GM19035 (cell line): ENCODE measurements around the gene USP48.

Experiments
- ATAC-seq: cut with Tn5 transposase; IDR thresholded peaks from one replicate; pipeline ENCODE4 v1.9.1; 2021; ENCODE audit not compliant: unreplicated experiment

Gene USP48

DNA sequence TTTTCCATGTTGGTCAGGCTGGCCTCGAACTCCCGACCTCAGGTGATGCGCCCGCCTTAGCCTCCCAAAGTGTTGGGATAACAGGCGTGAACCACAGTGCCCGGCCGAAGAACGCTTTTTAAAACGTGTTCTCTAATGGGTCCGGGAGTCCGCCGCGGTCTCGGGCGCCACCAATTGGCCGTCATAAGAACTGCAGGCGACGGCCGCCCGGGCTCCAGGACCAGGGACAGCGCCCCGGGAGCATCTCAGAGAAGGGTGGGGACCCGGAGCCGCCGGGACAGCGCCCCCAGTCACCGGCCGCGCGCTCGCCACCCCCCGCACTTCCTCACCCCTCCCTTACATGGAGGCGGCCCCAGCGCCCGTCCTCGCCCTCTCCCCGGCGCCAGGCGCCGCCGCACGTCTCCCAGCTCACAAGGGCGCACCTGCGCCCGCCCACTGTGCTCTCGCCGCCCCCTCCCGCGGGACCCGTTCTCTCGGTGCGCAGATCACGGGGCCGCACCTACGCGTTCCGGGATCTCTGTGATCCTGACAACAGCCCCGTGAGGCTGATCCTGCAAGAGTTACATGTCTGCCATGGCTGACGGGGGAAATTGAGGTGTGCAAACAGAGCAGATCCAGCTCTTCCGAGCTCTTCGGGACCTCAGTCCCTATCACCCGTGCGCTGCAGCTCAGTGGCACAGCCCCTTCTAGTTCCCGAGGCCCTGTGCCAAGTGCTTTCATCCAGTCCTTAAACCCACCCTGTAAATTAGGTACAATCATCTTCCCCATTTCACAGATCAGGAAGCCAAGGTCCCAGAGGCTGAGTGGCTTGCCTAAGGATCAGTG, 123.6 kb downstream of the USP48 start:
- peak; percentile 52 for ATAC-seq

DNA sequence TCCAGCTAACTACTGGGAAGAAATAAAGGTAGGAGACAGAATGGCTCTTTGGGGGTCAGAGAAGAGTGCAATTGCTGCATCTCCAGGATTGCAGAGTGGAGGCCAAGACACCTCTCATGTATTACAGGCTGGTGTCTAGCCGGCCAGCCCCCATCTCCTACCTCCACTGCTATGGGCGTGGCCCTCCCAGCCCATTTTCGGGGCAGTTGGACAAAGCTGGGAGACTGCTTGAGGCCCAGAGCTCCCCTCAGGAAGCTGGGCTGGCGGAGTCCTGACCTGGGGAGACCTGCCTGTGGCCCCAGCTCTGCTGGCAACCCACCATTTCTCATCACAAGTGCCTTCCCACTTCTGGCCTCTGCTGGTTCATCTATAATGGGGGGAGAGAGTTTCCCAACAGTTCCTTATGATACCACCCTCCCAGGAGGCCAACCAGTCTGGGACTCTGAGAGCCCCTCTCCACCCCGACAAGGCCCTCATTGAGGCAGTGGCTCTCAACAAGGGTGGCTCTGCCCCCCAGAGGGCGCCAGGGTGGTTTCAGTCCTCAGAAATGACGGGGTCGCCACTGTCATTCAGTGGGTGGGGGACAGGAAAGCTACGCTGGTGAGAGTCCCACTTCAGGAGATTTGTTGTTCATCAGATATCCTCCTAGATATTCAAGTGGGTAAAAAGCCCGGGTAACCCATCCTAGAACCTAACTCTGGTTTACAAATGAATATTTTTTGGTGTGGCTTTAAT, 125.3 kb downstream of the USP48 start:
- no peak for ATAC-seq

DNA sequence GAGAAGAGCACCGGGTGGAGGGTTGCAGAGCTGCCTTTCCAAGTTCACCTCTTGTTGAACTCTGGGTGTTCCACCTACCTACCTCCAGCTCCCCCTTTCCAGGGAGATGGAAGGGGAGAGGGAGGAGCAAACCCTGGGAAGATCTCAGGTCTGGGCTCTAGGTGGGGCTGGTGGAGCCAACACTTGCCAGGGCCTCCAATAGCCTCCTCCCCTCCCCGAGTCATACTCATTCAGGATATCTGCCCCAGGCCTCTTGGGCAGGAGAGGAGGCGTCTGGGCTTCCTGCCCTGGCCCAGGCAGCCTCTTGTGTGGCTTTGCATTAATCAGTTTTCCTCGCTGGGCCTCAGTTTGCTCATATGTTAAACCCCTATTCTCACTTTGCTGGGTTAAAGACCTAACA, 127.2 kb downstream of the USP48 start:
- no peak for ATAC-seq

DNA sequence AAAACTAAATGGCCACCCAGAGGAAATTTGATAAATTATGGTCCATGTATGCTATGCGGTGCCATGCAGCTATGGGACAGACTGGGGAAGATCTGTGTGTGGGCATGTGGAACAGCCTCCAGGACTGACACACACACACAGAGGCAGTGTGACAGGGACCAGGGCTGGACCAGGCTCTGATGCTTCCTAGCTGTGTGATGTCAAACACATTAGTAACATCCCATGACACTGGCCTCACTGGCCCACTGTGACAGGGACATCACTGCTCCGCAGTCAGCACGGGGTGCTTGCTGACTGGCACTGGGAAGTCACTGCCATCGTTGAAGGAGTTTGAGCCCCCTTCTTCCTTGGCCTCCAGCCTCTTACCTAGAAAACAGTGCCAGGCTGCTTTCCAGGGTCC, 127.7 kb downstream of the USP48 start:
- ATAC-seq: no peak

DNA sequence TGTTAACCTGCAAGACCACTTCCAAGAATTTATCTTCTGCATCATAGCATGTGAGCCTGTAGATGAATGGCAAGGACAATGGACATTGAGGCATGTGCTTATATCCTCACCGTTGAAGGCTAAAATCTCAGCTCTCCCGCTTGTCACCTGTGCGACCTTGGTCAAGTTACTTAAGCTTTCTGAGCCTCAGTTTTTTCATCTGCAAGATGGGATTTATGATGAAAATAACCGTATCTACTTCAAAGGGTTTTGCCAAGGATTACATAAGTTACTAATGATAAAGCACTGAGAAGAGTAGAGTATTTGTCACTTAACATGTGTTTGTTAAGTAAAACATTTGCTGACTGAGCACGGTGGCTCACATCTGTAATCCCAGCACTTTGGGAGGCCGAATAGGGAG, 128.7 kb downstream of the USP48 start:
- no peak for ATAC-seq

DNA sequence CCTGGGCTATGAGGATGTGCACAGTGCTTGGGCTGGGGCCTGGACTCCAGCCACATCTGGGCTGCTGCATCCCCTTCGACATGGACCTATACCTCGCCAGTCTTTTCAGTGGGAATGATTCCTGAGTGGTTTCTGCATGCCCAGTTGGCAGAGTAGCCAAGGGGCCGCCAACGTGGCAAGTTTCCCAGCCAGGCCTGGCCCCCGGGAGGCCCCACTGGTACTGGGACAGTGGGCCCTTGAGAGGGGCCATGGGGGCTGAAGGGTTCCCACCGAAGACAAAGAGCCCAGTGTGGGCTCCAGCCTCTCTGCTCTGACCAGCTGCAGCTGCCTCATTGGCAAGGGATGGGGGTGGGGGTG, 129.2 kb downstream of the USP48 start:
- no peak for ATAC-seq

DNA sequence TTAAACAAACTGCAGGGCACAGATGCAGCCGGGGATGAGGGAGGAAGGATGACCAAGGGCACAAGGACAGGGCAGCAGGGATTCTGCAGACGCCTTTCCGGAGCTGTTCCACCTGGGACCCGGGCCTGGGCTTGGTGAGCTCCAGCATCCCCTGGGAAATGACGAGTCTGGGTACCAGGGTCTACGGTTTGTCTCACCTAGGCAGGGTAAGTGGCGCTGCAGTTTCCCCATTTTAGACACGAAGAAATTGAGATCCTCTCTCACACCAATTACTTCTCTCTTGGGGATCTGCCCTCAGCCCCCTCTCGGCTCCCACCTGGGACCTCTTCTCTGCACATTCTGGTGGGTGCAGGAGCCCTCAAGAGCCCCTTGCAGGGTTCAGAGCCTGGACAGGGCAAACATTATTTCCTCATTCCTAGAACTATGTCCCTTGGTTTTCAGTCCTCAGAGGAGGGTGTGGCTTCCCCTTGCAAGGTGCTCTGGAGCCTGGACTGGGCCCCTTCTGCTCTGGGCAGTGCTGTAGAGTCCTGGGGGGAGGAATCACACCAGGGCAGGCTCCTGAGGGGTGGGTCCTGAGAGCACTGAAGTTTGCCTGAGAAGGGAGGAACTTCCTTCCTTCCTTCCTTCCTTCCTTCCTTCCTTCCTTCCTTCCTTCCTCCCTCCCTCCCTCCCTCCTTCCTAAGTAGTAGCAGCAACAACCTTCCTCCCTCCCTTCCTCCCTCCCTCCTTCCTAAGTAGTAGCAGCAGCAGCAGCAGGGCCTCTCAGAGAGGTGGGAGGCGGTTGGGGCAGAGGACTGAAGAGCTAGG, 129.8 kb downstream of the USP48 start:
- no peak for ATAC-seq

DNA sequence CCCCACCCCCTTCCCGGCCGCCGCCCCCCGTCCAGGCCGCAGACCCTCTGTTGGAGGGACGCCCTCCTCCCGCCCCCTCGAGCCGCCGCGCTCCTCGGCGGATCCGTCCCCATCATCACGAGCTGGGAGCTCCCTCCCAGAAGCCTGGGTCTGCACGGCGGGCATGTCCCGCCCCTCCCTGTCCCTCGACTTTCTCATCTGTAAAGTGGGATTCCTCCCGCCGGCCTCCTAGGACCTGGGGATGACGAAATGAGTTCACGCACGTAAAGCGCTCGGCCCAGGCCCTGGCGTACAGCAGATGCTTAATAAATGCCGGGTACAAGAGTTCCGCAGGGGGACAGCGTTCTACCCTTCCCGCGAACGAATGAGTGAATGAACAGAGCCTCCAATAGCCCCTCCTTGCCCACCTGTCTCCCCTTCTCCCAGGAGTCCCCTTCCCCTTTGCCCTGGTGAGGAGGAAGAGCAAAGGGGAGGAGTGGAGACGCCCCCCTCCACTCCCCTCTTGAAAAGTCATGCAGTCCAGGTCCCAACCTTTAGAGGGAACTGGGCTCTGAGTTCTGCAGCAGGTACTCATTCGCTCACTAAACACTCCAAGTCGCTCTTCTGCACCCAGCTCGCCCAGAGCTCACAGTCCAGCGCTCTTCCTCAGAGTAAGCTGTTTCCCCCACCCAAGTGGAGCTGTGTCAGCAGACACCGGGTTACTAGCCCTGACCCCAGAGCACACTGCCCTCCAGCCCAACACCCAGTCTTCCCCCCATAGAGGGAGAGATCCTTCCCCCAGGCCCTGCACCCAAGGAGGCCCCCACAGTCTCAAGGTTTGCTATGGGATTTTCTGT, 130.6 kb downstream of the USP48 start:
- ATAC-seq: no peak

DNA sequence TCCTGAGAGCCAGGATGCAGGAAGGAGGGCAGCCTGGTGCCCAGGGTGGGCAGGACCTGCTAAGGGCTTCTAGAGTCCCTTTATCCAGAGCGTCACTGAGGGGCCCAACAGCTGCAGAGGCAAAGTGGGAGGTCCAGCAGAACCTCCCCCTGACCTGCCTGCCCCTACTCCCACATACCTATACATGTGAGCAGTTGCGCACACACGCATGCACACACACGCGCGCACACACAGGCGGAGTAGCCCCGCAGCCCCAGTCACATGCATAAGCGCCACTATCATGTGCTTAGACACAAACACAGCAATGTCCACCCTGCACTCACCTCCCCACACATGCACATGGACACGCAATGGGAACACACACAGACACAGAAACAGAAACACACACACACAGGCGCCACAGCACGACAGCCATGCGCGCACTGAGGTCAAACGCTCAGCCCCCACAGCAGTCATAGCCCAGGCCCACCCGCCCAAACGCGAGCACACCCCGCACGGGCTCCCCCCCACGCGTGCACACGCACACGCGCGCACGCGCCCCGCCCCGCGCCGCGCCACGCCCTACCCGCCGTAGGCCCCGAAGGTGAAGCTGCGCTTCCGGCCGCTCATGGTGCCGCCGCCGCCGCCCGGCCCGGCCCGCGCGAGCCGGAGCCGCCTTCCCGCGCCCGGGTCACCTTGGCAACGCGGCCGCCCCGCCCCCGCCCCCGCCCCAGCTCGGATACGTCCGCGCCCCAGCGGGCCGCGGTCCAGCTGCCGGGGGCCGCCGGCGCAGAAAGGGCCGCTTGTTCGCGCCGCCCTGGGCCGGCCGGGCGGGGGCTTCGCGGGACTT, 131.5 kb downstream of the USP48 start:
- no peak for ATAC-seq

DNA sequence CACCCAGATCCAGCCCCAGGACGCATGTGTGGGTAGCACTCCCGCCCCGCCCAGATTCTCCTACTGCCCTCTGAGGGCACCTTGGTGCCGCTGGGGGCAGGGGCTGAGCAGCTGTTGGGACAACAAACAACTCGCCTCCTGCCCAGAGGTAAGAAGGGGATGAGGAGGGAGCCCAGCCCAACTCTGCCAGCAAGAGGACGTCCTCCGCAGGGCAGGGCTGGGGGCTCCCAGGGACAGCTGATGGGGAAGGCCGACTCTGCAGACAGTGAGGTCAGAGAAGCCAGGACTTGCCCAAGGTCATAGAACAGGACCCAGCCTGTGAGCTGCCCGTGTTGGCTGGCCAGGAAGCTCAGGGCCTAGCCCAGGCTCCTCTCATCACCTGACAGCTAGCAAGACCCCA, 132.5 kb downstream of the USP48 start:
- no peak for ATAC-seq

DNA sequence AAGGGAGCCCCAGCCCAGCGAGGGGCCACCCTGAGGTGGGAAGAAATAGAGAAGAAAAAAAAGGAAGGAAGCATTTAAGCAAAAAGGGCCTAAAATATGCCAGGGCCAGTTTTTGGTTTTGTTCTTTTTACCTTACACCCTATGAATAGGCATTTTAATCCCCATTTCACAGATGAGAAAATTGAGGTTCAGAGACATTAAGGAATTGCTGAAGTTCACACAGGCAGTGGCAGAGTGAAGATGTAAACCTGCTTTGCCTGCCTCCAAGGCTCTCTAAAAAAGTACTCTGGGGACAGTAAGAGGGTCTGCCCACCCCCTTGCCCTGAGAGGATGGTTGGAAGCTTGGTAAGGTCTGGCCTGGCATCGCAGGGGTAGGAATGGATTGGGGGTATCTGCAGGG, 133.6 kb downstream of the USP48 start:
- ATAC-seq: no peak

DNA sequence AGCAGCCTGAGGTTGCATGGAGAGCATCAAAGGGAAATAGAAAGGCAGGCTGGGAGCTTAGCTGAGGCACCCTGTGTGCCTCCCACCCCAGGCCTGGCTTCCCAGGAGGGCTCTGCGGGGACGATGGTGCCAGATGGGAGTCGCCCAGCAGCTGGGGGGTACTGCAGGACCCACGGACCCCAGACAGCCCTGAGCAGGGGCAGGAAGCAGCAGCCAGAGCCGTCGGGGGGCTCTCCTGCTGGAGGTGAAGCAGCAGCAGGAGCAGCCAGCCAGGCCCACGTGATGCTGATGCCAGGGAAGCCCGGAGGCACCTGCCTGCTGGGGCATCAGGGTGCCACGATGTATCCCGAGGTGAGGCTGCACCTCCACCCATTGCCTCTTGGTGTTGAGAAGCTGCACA, 134.2 kb downstream of the USP48 start:
- ATAC-seq: no peak

DNA sequence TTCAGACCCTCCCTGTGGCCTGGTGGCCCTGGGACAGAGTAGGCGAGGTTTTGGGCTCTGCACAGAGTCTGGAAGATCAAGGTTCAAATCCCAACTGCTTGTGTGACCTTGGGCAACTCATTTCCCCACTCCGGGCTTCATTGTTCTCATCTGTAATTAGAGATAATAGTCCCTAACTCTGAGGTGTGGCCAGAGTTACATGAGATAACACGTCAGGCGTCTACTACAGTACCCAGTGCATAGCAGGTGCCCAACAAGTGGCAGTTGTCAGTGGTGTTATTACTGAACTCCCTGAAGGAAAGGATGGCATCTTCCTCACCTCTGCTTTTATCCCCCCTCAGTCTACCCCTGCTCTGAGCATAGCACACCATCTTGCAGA, 134.6 kb downstream of the USP48 start:
- no peak for ATAC-seq

DNA sequence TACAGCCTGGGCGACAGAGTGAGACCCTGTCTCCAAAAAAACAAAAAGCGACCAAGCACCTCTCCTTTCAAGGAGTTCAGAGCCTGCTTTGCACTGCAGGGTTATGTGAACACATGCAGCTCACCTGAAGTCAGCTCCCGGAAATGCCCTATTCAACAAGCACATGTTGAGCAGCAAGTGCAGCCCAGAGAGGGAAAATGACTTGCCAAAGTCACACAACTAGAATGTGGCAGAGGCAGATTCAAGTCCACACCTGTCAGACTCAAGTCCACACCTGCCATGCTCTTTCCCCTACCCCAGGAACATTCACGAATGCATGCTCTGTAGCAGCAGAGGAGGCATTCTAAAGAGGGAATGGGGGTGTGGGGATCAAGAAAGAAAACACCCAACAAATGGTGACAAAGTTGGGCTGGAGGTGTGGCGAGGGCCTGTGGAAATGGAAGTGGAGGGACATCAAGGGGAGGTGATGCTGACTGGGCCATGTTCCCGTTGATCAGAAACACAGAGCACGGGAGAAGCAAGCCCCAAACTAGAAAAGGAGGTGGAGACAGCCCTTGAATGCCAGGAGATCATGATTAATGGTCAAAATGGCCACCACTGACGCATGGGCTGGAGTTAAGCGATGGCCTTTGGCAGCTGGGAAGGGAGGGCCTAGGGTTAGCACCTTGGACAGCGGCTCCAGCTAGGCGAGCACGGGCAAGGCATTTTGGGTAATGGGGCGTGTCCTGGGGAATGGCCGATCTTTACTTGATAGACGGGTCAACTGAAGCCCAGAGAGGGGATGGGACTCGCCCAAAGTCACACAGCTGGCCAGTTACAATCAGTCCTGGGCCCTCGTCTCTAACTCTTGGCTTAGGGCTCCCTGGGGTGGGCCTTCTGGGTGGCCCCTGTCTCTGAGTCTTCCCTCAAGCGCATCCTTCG, 135.3 kb downstream of the USP48 start:
- no peak for ATAC-seq

DNA sequence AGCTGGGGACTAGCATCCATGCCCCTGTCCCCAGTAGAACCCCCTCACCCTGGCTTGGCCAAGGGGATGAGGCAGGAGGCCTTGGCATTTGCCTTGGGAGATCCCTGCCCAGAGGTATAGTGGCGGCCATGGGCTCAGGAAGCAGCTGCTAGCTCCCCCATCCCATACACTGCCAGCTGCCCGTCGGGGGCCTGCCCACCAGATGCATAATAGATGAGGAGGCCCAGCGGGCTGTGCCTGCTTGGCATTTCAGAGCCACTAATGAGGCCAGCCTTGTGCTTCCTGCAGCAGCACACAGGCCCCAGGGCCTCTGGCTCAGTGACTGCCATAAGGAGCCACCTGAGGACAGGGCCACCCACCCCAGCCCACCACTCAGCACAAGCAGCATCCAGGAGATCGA, 137.4 kb downstream of the USP48 start:
- no peak for ATAC-seq

DNA sequence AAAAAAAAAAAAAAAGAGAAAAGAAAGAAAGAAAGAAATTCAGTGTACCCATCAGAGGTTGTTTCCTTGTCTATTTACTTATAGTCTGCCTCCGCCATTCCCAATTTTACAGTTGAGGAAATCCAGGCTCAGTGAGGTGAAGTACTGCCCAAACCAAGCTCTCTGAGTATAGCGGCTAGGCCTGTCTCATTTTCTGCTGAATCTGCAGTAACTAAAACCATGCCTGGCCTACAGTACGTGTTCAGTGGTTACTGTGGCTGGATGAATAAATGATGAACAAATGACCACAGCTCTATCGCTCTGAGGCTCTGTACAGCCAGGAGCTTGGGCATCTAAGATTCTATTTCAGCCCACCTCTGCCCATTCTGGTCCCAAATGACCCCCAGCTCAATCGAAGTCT, 138.0 kb downstream of the USP48 start:
- ATAC-seq: no peak

DNA sequence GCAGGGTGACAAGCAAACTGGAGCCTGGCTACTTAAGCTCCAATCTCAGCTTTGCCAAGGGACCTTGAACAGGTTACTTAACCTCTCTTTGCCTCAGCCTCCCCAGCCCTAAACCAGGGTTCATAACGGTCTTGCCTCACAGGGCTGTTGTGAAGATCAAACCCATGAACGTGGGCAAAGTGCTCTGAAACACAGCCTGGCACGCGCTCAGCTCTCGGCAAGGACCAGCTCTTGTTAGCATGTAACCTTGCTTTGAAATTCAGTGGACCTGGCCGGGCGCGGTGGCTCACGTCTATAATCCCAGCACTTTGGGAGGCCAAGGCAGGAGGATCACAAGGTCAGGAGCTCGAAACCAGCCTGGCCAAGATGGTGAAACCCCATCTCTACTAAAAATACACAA, 138.6 kb downstream of the USP48 start:
- ATAC-seq: no peak

DNA sequence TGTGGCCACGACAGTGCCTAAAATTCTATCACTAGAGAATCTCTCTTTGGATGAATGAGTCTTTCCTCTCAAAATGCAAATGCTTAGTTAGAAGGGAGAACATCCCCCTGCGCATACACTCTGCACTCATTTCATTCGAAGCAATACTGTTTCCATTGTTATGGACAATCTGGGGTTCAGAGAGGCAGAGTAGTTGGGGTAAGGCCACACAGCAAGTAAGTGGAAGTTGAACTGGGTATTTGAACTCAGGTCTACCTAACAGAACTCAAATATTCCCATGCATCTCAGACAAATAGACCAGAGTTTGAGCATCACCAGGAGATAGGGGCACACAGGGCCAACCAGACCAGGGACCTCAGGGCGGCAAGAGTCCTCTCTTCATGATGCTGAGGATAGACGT, 139.3 kb downstream of the USP48 start:
- ATAC-seq: no peak
